ENCODE measurements around the gene IL3RA. TPM values are rescaled to one million over a fixed set of nuclear protein-coding genes. Genes with fewer than 3 reads are reported as not detected.
"Not testable (repeated sequence)": the region's sequence is repeated elsewhere in the genome, so short reads cannot be mapped to it uniquely, and the experiment has no call there.

The IL3RA gene
- polyA plus RNA-seq, 3 donors: 10.1 to 18.7 (median 14.8) TPM

DNA sequence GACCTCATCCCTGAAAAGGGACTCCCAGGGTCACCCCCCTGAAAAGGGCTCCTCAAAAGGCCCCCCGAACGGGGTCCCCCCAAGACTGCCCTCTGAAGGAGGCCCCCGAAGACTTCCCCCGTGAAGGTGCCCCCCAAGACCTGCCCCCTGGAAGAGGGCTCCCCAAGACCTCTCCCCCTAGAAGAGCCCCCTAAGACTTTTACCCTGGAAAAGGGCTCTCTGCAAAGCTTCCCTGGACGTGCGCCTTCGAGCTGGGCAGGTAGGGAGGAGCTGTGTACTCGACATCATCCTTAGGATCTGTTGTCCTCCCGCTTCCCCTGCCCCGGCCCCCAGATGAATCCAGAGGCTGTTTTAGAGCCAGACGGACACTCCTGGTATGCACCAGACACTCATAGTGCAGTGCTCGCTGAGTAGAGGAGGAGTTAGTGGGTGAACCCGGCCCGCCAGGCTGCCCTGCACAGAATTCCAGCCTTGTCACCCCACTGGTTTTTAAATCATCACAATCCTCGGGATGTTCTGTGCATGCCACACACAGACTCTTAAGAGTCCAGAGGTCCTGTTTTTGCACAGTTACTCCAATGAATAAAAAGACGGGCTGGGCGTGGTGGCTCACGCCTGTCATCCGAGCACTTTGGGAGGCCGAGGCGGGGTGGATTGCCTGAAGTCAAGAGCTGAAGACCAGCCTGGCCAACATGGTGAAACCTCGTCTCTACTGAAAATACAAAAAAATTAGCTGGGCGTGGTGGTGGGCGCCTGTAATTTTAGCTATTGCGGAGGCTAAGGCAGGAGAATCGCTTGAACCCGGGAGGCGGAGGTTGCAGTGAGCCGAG lies 61.1 kb downstream of the IL3RA start:
- DNase-seq: no peak

DNA sequence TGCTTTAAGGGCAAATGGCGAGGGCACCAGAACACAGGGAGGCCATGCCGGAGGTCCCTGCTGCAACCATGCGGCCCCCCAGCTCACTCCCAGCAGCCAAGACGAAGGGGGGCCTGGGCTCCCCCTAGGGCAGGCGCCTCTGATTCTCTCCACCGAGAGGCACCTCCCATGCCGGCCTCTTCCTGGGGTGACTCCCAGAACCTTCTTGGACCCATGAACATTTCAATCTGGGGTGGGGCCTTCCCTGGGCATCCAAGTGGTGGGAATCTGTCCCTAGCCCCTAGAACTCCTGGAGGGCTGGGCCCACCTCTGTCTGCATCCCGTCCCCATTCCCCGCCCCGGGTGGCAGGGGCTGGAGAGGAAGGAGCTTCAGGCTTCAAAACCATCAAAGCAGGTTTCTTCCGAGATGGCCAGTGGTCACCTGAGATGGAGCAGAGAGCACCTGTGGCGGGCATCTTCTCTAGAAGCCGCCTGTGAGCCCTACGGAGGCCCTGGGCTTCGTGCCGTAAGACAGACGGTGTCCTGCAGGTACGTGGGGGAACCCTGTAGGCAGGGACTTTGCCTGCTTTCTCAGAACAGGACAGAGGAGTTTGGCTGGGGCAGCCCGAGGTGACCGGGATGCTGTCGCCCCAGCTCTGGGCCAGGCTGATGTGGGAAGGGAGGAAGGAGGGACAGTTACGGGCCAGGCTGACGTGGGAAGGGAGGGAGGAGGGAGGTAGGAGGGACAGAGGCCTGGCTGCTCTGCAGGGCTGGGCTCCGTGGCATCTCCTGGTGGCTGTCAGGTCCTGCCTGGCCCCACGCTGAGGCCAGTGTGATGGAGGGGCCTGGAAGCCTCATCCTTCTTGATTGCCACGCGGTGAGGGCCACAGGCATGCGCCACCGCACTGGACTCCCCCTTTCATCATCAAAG lies 62.1 kb downstream of the IL3RA start:
- DNase-seq: no peak

DNA sequence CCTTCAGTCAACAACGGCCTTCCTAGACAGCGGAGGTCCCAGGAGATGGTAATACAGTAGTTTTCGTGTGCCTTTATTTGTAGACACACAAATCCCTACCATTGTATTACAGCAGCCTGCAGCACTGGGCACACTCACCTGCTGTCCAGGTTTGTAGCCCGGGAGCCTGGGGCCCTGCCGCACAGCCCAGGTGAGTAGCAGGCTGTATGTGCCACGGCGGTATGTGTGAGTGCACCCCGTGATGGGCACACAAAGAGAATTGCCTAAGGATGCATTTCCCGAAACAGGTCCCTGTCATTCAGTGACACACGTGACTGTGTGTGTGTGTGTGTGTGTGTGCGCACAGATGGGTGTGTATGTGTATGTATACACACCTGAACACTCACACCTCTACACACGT lies 63.5 kb downstream of the IL3RA start:
- no peak for DNase-seq

DNA sequence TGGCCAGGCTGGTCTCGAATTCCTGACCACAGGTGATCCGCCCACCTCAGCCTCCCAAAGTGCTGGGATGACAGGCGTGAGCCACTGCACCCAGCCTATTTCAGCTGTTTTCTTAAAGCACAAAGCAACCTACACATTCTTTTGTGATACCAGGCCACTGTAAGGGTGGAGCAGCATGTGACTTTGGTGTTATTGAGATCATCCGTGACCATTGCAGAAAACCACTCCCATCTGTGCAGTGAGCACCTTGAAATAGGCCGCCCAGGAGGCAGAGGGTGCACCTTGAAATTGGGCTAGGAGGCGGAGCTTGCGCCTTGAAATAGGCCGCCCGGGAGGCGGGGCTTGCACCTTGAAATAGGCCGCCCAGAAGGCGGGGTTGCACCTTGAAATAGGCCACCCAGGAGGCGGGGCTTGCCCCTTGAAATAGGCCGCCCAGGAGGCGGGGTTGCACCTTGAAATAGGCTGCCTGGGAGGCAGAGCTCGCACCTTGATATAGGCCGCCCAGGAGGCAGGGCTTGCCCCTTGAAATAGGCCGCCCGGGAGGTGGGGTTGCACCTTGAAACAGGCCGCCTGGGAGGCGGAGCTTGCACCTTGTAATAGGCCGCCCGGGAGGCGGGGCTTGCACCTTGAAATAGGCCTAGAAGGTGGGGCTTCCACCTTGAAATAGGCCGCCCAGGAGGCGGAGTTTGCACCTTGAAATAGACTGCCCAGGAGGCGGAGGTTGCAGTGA lies 64.3 kb downstream of the IL3RA start:
- DNase-seq: no peak

DNA sequence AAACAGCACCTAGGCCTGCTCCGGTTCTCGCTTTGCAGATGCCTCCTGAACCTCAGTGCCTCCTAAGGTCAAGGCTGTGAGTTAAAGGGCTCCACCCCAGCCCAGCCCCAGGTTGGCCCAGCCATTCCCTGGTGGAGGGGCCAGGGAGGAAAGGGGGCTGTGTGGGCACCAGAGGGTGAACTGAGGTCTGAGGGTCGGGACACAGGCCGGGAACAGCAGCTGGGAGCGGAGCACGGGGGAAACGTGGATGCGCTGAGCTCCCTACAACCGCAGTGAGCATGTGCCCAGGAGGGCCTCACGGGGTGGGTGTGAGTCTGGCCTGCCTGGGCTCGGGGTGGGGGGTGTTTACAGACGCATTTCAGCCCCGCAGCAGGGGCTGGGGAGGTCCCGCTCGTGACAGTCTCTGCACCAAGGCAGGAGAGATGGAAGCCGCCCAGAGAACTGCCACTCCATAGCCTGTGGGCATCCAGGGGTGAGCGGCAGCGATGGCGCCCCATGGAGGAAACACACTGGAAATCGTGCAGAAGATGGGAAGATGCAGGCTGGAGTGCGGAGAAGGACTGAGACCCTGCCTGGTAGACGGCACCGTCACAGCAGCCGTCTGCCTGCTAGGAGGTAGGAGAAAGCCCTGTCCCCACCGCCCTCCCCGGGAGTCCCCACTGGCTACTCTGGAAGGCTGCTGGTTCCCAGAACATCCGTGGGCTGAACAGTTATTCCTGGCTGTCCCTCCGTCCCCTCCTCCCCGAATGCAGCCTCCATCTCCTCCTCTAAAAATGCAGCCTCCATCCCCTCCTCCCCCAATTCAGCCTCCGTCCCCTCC lies 65.2 kb downstream of the IL3RA start:
- no peak for DNase-seq

DNA sequence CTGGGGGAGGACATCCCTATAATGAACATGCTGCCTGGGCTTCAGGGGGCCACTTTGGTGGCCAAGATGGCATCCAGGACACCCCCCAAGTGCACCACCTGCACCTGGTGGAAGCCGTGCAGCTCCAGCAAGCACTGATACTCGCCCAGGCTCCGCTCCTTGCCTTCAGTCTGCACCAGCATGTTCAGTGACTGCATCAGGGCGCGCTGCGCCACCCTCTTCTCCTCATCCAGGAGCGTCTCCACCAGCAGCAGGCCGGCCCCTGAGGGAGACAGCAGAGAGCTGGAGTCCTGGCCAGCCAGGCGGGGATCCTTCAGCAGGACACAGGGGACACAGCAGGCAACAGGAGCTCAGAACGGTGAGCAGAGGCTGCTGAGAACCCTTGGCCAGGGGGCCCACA lies 66.6 kb downstream of the IL3RA start:
- DNase-seq: no peak

DNA sequence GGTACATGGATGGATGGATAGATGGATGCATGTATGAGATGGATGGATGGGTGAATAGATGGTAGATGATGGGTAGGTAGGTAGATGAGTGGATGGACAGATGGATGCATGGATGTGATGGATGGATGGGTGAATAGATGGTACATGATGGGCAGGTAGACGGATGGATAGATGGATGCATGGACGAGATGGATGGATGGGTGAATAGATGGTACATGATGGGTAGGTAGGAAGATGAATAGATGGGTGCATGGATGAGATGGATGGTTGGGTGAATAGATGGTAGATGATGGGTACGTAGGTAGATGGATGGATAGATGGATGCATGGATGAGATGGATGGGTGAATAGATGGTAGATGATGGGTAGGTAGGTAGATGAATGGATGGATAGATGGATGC lies 67.3 kb downstream of the IL3RA start:
- DNase-seq: not testable (repeated sequence)

DNA sequence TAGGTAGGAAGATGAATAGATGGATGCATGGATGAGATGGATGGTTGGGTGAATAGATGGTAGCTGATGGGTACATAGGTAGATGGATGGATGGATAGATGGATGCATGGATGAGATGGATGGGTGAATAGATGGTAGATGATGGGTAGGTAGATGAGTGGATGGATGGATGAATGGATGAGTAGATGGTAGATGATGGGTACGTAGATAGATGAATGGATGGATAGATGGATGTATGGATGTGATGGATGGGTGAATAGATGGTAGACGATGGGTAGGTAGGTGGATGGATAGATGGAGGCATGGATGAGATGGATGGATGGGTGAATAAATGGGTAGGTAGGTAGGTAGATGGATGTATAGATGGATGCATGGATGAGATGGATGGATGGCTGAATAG lies 69.2 kb downstream of the IL3RA start:
- not testable (repeated sequence) for DNase-seq

DNA sequence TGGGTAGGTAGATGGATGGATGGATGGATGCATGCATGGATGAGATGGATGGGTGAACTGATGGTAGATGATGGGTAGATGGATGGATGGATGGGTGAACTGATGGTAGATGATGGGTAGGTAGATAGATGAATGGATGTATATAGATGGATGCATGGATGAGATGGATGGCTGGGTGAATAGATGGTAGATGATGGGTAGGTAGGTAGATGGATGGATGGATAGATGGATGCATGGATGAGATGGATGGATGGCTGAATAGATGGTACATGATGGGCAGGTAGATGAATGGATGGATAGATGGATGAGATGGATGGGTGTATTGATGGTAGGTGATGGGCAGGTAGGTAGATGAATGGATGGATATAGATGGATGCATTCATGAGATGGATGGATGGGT lies 70.5 kb downstream of the IL3RA start:
- DNase-seq: no peak

DNA sequence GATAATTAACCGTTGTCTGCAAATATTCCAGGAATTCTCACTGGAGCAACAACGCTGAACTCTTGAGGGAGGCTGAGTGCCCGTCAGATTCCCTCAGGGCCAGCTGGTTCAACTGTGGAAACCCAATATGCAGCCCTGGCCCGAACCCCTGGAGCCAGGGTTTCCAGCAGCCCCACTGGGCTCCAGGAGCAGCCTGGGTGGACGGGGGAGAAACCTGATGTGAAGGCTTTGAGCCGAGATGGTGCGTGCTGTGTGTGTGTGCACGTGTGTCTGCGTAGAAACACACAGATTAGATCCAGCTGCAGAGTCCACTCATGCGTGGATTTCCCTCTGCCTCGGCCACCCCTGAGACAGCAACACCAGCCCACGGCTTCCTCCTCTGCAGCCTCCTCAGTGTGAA lies 74.7 kb downstream of the IL3RA start:
- DNase-seq: peak; percentile 52

DNA sequence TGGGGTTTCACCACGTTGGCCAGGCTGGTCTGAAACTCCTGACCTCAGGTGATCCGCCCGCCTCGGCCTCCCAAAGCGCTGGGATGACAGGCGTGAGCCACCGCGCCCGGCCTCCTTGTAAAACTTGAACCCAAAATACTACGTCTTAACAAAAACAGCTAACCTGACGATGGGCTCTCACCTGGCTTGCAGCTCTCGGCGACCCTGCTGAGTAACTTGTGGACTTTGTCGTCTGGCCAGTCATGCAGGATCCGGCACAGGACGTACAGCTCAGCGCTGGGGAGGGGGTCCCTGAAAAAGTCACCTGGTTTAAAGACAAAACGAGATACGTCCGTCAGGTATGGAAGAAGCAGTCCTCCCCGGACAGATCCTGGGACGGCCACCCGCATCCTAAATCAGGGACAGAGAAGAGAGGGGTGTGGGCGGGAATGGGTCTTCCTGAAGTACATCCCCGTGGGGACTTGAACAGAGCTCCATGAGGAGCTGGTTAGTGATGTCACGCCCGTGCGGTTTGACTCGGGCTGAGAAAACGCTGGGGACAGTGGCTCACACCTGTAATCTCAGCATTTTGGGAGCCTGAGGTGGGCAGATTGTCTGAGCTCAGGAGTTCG lies 76.1 kb downstream of the IL3RA start:
- DNase-seq: no peak

DNA sequence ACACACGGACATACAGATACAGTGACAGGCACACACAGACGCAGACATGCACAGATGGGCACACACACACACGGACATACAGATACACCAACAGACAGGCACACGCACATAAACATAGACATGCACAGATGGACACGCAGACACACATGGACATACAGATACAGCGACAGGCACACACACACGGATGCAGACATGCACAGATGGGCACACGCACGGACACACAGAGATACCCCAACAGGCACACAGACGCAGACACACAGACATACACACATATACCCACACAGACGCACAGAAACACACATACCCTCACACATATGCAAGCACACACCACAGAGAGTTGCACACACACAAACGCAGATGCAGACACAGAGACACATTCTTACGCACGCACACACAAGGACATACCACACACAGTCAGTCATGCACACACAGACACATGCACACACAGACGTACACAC lies 79.8 kb downstream of the IL3RA start:
- no peak for DNase-seq

DNA sequence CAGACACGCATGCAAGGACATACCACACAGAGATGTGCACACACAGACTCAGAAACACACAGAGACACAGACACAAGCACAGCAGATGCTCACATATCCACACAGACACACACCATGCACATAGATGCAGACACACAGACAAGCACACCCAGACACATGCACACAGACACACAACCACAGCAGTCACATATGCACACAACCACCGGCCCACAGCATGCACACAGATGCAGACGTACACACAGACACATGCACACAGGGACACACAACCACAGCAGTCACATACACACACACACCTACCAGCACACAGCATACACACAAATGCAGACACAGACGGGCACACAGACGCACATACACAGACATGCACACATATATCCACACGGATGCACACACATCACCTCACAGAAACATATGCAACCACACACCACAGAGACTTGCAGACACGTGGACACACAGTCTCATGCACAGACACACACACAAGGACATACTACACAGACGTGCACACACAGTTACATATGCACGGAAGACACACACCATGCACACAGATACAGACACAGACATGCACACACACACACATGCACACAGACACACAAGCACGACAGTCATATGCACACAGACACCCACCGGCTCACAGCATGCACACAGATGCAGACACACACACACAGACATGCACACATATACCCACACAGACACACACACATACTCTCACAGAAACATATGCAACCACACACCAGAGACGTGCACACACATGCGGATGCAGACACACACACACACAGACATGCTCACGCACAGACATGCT lies 80.6 kb downstream of the IL3RA start:
- DNase-seq: no peak

DNA sequence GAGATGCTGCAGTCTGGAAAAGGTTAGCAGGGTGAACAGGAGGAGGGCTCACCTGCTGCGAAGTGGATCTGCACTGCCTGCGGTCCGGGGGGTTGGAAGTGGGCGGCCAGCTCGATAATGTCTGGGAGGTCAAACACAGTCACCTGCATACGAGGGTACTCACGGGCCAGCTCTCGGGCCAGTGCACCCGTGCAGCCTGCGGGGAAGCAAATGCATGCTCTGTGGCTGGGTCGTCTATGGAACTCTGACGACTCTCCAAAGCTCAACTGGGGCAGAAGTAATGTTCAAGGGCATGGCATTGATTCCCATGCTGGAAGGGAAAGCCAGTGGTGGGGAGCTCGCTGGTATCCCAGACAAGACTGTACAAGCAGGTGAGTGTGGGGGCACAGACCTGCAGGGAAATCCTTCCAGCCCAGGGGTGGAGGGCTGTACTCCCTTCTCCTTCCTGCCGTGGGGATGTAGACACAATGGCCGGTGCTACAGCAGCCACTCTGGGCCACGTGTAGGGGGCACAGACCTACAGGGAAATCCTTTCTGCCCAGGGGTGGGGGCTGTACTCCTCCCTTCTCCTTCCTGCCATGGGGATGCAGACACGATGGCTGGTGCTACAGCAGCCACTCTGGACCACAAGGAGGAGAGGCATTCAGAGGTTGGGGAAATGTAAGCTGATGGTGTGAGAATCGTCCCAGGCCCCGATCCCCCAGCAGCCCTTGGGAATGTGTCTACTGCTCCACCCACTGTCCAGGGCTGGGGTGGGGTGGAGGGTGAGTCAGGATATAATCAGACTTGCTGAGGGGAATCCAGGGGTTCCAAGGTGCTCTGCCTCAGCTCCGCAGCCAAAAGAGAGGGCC lies 81.6 kb downstream of the IL3RA start:
- no peak for DNase-seq

DNA sequence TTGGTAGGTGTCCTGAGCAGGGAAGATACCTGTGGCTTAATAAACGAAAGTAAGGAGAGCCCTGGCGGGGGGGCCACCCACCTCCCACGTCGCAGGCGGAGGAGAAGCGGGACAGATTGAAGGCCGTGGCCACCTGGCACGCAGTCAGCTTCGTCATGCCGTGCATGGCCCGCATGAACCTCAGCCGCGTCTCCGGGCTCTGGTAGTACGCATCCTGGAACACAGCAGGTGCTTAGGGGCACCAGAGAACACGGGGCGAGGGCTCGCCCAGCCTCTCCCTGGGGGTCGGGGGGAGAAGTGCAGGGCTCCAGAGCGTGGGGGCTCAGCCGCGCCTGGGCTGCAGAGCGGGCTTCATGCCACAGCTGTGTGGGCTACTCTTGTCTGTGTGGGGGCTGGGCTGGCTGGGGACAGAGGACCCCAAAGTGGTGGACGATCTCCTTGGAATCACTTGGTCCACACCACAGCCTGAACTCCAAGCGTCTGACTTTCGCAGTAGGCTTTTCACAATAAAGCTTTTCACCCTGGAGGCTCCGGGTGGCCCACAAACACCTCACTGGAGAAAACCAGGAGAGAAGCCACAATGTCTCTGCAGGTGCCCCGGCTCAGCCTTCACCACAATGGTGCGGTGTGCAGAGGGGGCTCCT lies 82.4 kb downstream of the IL3RA start:
- DNase-seq: no peak

DNA sequence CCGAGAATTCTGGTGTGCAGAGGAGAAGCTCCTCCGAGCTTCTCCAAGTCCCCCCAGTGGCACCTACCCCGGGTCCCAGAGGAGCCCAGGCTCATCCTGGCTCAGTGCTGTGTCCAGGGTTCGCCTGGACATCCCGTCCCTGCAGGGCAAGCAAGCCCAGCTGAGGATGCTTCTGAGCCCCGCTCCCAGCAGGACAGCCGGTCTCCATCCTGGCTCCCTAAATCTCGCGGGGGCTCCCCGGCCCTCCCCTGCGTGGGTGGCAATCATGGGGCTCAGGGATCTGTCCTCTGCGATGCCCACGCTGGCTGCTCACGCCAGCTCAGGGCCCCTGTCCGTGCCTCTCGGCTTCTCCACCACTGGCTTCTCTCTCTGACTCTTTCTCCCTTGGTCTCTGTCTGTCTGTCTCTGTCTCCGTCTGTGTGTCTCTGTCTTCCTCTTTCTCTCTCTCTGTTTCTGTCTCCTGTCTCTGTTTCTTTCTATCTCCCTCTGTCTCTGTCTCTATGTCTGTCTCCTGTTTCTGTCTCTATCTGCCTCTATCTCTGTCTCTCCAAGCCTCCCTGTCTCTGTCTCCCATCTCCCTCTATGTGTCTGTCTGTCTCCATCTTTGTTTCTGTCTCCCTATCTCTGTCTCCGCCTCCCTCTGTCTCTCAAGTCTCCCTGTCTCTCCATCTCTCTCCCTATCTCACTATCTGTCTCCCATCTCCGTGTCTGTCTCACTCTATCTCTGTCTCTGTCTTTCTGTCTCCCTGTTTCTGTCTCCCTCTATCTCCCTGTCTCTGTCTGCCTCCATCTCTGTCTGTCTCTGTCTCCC lies 83.2 kb downstream of the IL3RA start:
- no peak for DNase-seq

DNA sequence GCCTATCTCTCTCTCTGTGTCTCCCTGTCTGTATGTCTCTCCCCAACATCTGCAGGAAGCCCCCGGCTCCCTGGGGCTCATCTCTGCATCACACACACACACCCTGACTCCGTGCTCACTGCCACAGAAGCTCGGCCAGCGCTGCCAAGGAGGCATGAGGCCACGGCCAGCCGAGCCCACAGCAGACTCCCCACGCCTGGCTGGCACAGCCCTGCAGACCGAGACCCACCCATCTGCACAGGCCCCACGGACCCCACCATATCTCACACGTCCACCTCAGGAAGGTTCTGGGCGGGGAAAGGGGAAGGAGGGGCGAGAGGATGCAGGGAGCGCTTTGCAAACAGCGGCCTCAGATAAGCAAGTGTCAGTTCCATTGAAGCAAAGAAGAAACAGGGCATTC lies 83.8 kb downstream of the IL3RA start:
- DNase-seq: no peak

Measured in renal pelvis (tissue), 4 donors.